GM19468 (cell line): ENCODE results near the gene CAMTA1.

Experiments used
- ATAC-seq: cut with Tn5 transposase; IDR thresholded peaks from one replicate; pipeline ENCODE4 v1.9.1; 2021; ENCODE audit warnings: mild to moderate bottlenecking, moderate library complexity, moderate number of reproducible peaks; ENCODE audit not compliant: unreplicated experiment; ENCODE audit errors: extremely low read depth

The CAMTA1 gene

GRCh38 chr1:7538849-7539768 is 753.9 kb downstream of the CAMTA1 start:
- no peak for ATAC-seq

- ATAC-seq: no peak
Measured at GRCh38 chr1:7539769-7540175, 754.5 kb downstream of the CAMTA1 start.

DNA sequence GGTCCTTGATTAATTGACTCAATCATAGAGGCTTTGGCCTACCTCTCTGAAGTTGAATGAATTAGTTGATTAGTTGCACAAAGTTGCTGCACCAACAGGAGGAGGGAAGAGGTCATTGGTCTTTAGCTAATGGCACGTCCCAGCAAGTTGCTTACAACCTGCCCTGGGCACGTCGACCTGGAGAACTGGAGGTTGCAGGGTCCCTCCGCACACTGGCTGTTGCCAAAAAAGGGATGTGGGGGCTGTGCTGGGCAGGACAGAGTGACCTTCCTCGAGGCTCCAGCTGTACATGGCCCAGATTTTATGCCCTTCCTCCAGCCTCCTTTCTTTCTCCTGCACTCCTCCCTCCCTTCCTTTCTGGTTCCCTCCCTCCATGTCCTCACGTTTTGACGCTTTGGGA is 755.6 kb downstream of the CAMTA1 start:
- ATAC-seq: no peak

DNA sequence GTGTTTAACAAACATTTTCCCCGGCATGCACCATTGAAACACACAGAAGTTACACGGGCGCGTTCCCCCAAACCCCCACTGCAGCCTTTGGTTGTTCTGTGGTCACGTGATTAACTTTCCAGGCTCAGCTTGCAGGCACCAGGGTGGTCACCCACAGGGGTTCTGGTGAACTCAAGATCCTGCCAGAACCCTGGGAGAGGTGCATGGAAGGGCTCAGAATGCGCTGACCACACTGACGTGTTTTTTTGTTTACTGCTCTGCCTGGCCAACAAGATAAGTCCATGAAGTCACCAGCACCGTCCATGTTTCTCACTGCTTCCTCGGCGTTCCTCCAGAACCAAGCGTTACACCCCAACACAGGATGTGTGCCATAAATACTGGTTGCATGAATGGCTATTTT is 756.4 kb downstream of the CAMTA1 start:
- no peak for ATAC-seq

DNA sequence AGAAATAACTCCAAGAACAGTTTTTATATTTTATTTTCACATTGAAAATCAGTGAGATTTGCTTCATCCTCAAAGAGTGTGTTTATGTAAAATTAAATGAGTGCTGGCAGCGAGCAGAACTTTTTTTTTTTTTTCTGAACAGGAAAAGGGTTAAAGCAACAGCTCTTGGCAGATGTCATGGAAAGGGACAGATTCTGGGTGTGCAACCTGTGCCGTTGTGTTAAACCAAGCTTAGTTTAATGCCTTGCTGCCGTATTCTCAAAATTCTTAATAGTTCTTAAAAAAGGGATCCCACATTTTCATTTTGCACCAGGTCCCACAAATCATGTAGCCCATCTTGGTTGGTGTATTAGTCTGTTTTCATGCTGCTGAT is 758.5 kb downstream of the CAMTA1 start:
- ATAC-seq: no peak

DNA sequence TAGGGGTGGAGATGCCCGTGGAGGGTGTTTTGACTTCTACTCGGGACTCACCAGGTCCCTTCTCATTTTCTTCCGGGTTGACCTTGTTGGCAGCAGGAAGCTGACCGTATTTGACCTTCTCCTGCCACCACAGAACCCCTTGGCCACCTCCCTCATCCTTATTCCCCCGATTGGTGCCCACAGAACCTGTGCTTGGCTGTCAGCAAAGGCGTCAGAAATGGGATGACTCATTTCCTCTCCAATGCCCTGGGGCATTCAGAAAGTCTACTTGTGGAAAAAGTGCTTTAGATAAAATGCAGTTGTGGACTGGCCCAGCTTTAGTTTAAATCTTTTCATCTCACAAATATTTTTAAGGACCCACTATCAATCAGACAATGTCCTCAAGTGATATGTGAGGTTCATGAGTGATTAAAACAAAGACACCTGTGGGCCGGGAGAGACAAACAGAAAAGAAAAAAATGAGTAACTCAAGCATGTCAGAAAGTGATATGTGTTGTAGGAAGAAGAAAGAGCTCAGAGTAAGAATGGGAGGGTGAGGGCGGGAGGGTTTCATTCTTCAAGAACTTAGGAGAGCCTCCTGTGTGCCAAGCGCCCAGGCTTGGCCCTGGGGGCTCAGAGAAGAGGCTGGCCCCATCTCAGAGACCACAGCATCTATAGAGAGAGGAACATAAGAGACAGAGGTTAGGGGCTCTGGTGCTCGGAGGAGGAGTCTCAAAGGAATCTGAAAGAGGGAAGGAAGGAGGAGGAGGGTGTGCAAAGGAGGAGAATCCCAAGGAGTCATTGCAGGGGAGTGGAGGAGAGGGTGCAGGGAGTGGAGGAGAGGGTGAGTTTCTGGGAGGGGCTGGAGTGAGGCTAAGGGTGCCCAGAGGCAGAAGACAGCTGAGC is 764.3 kb downstream of the CAMTA1 start:
- ATAC-seq: no peak

DNA sequence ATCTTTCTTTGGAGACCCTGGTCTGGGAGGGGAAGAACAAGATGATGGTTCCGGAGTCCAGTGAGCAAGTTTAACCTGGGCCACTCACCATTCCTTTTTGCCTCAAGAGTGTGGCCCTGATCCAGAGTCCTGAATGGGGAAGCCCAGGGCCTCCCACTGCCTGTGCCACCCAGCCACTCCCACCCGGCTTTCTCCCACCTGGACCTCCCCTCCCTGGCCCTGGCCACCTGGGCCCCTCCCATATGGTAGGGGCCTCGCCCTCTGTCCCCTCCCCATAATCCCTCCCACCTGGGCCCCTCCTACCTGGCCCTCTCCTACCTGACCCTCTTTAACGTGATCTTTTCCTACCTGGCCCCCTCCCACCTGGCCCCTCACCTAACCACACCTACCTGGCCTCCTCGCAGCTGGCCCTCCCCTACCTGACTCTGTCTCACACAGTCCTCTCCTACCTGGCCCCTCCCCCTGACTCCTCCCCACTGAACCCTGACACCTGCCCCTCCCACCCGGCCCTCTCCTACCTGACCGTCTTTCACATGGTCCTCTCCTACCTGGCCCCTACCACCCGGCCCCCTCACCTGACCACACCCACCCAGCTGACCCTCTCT is 765.1 kb downstream of the CAMTA1 start:
- no peak for ATAC-seq

DNA sequence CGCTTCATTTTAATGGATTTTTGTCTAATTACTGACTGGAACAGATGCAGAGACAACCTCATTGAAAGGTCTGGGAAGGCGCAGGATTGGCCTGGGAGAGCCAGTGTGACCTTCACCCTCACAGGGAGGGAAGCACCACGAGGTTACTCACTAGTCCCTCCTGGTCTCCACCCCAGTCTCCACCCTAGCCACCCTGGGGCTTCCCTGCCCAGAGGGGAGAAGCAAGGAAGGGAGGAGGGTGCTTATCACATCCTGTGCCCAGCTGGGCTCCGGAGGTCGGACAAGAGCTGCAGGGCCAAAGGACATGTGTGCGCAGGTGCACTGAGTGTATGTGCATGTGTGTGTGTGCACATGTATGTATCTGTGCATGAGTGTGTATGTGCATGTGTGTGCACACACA is 765.7 kb downstream of the CAMTA1 start:
- no peak for ATAC-seq

- ATAC-seq: no peak
Measured at GRCh38 chr1:7551442-7551841, 766.2 kb downstream of the CAMTA1 start.

GRCh38 chr1:7552402-7552801 is 767.1 kb downstream of the CAMTA1 start:
- no peak for ATAC-seq

GRCh38 chr1:7553042-7553690 is 767.9 kb downstream of the CAMTA1 start:
- ATAC-seq: no peak

DNA sequence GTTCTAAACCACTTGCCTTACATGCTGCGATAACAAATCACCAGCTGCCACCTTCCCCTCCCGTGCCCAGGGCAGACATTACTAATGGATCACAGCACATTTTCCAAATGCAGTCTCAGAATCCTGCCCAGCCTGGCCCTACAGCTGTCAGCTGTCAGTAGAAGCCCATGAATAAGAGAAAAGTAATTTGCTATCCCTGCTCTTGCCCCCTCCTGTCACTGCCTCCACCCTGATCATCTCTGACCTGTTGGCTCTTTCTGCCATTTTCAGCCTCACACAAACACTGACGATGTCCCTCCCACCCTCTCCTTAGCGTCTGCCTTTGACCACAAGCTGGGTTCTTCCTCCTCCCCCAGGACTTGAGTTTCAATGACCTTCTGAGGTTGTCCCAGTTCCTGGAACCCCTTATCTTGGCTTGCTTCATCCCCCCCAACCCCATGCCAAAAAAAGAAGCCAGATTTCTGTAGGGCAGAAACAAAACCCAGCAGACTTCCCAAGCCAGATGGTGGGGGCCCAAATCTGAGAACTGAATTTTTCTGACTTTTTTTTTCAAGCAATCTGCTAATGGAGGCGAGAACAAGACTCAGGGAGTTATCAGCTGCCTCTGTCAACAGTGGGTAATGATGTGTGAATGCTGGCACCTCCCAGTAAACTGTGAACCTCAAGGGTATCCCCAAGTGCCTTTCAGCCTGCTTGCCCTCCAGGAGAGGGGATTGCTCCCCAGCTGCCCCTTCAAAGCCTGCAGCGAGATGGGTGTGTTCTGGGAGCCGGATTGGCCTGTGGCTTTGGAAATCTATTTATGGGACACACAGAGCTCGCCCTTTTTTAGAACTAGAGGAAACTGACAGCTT is 769.4 kb downstream of the CAMTA1 start:
- ATAC-seq: no peak

GRCh38 chr1:7555391-7556185 is 770.3 kb downstream of the CAMTA1 start:
- ATAC-seq: no peak

- no peak for ATAC-seq
Measured at GRCh38 chr1:7557301-7557891, 772.1 kb downstream of the CAMTA1 start.

GRCh38 chr1:7558041-7558461 is 772.8 kb downstream of the CAMTA1 start:
- ATAC-seq: no peak

DNA sequence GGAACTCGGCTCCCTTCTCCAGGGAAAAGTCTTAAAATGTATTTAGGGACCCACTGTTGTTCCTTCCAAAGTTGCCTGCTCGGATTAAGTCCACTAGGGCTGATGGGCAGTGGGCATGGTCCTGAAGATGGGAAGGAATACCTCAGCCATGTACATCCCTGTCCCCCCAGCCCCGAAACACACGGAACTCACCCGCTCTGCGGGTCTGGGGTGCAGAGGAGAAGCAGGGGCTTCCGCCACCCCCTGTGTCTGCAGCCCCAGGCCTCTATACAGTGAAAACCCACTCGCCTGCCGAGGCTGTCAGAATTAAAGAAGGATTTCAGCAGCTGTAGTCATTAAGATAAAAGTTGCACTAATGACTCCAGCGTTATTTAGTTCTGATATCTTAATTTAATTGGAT is 773.2 kb downstream of the CAMTA1 start:
- ATAC-seq: no peak

- ATAC-seq: no peak
Measured at GRCh38 chr1:7558921-7559869, 773.9 kb downstream of the CAMTA1 start.
